Right cardiac atrium (tissue), 5 donors: ENCODE results near the gene CTNS. TPM values are rescaled to one million over a fixed set of nuclear protein-coding genes. Genes with fewer than 3 reads are reported as not detected.

Experiments
- ATAC-seq, 2 donors: fragments of 200-7000 bp; cut with Tn5 transposase; one replicate each; pipeline versions ENCODE4 v1.8.0 to v1.9.1; 2020; ENCODE audit warnings: moderate library complexity in 2 of 2, mild to moderate bottlenecking in 1 of 2
- DNase-seq, 3 donors: peaks; one replicate each; pipeline ENCODE4 v3.0.0-alpha.2; 2020
- H3K27ac ChIP-seq: one replicate; pipeline ENCODE4 v1.5.1; 2013; ENCODE audit warnings: mild to moderate bottlenecking, low read length, control low read depth, moderate library complexity
- H3K27me3 ChIP-seq: one replicate; pipeline ENCODE4 v1.6.1; 2013; ENCODE audit not compliant: control insufficient read depth, insufficient read depth
- H3K4me1 ChIP-seq: one replicate; pipeline ENCODE4 v1.6.1; 2013; ENCODE audit warnings: low read length; ENCODE audit not compliant: control insufficient read depth, insufficient read depth
- H3K4me3 ChIP-seq: one replicate; pipeline ENCODE4 v1.5.1; 2013; ENCODE audit warnings: low read length, control low read depth
- H3K9me3 ChIP-seq: one replicate; pipeline ENCODE4 v1.6.1; 2013; ENCODE audit warnings: low read length; ENCODE audit not compliant: control insufficient read depth
- WGBS: extraction: QIAGEN DNeasy Blood & Tissue Kit; methylation state at CpG from one replicate; pipeline ENCODE4 v1.1.7; 2013; 5-methylcytosine and 5-hydroxymethylcytosine counted together
- intact Hi-C, 4 donors: fragments of 100-400 bp; cut with DNase I; formaldehyde crosslinking; loops; one replicate each; pipeline versions ENCODE4 v1.11.0 to v1.14.0; 2022 to 2023
- polyA plus RNA-seq: library from polyadenylated mRNA; stranded (reverse); fragments of 200-250 nt; gene quantifications from one replicate; pipeline ENCODE4 v1.2.3, GENCODE V29; 2013
- total RNA-seq, 4 donors: library from RNA; stranded (reverse); fragmentation: NEBNext Ultra II Directional; extraction: Animal tissue kit (Norgen Biotek cat#: 25700); gene quantifications; one replicate each; pipeline ENCODE4 v1.2.1, GENCODE V29; 2021
- donor health status: healthy with polysubstance abuse.
- donor health status: DM: no; HTN: yes; CAD: no.
- donor health status: DM: no; HTN: no; CAD: no.
- donor health status: DM: no; HTN: yes; CAD: no; lungs with severe emphysema.
- donor health status: DM: yes; HTN: yes; CAD: no.

CTNS gene
- total and polyA plus RNA-seq, 5 donors: 7.4 to 10.5 (median 7.9) TPM

GRCh38 chr17:3626831-3627768, 9.5 kb upstream of the CTNS start:
- H3K27ac ChIP-seq: peak overlapping the region; percentile 50
- DNase-seq (no peak), ATAC-seq (no peak)
- H3K27me3 ChIP-seq: no peaks in the 10 kb centered on the region
- intact Hi-C loops: no loop called here
- whole genome bisulfite sequencing: 63% methylated on average over 16 of the region's 16 CpGs
- H3K4me1 ChIP-seq: no peaks in the 10 kb centered on the region
- H3K9me3 ChIP-seq: no peaks in the 10 kb centered on the region
- no peak overlapping the region for H3K4me3 ChIP-seq

GRCh38 chr17:3627769-3628167, 8.8 kb upstream of the CTNS start:
- intact Hi-C loops: no loop called here
- Histone ChIP-seq H3K4me1 (no peaks in the 10 kb centered on the region), H3K27me3 (no peaks in the 10 kb centered on the region), H3K4me3 (no peak overlapping the region), H3K9me3 (no peaks in the 10 kb centered on the region), H3K27ac (no peak overlapping the region)
- ATAC-seq: no peak
- 66% methylated on average over 11 of the region's 11 CpGs for WGBS
- DNase-seq: no peak

- intact Hi-C loops: loop anchor here in 2 of 4 donors (10.0 kb wide), 1 partner anchor 96 kb away; no protein-coding TSS in a partner anchor
- H3K9me3 ChIP-seq: no peaks in the 10 kb centered on the region
- no peak overlapping the region for H3K27ac ChIP-seq
- WGBS: 83% methylated on average over 10 of the region's 10 CpGs
- H3K27me3 ChIP-seq: no peaks in the 10 kb centered on the region
- no peak overlapping the region for H3K4me3 ChIP-seq
- DNase-seq (no peak), ATAC-seq (no peak)
- H3K4me1 ChIP-seq: no peaks in the 10 kb centered on the region
Observed at GRCh38 chr17:3630781-3631180, 5.8 kb upstream of the CTNS start.

GRCh38 chr17:3632287-3632686, 4.3 kb upstream of the CTNS start:
- no peak for DNase-seq
- H3K27me3 ChIP-seq: no peaks in the 10 kb centered on the region
- H3K4me1 ChIP-seq: no peaks in the 10 kb centered on the region
- H3K27ac ChIP-seq: no peak overlapping the region
- ATAC-seq: no peak
- 93% methylated on average over 7 of the region's 7 CpGs for WGBS
- H3K9me3 ChIP-seq: no peaks in the 10 kb centered on the region
- intact Hi-C loops: loop anchor here in 2 of 4 donors (10.0 kb wide), 1 partner anchor 97 kb away; no protein-coding TSS in a partner anchor
- H3K4me3 ChIP-seq: no peak overlapping the region

DNA sequence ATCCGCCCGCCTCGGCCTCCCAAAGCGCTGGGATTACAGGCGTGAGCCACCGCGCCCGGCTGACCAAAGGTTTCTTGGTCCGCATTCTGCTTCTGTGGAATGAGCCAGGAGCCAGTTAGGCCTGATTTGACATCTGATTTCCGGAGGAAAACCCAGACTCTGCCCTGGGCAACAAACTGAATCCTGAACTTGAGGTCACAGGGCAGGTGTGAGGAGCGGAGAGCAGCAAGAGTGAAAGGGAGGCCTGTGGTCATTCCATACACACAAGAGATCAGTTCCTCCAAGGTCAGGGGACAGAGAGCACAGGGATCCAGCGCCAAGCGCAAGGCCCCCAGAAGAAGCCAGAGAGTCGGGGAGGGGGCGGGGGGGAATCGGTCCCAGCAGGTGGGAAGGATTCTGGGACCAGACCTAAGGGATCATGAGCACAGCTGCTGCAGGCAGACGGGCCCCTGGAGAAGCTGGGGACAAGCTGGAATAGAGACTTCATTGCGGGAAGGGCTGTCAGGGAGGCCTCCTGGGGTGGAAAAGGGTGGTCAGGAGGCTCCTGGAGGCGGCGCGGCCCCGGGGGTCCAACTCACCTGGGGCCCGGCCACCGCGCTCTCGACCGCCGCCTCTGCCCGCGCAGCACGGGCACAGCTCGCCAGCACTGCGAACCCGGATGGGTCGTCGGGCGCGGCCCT, 946 bp upstream of the CTNS start:
- 21% methylated on average over 38 of the region's 38 CpGs for whole genome bisulfite sequencing
- H3K27me3 ChIP-seq: no peaks in the 10 kb centered on the region
- peak in 1 of 3 donors; percentile 64 for DNase-seq
- no peaks in the 10 kb centered on the region for H3K9me3 ChIP-seq
- H3K27ac ChIP-seq: peak overlapping the region; percentile 67
- intact Hi-C loops: loop anchor here in 2 of 4 donors (10.0 kb wide), 1 partner anchor 101 kb away; no protein-coding TSS in a partner anchor
- H3K4me1 ChIP-seq: peaks cover 4% of the 10 kb centered on the region
- H3K4me3 ChIP-seq: peak overlapping the region; percentile 79
- no peak for ATAC-seq

DNA sequence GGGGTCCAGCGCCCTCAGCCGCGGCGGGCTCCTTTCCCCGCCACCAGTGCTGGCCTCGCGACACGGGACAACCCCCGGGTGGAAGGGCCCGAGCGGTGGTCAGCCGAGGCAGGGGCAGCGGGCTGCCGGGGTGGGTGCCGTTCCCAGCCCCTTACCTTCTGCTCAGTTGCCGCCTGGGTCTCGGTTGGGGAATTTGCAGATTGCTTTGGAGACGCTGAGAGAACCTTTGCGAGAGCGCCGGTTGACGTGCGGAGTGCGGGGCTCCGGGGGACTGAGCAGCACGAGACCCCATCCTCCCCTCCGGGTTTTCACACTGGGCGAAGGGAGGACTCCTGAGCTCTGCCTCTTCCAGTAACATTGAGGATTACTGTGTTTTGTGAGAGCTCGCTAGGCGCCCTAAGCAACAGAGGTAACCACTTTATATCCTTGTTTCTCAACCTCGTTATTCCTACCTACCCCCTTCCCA, 381 bp downstream of the CTNS start:
- WGBS: under 1% methylated on average over 31 of the region's 31 CpGs
- H3K27me3 ChIP-seq: no peaks in the 10 kb centered on the region
- H3K4me1 ChIP-seq: peaks cover 7% of the 10 kb centered on the region
- peak overlapping the region; percentile 93 for H3K27ac ChIP-seq
- ATAC-seq: no peak
- DNase-seq: no peak
- H3K9me3 ChIP-seq: no peaks in the 10 kb centered on the region
- H3K4me3 ChIP-seq: peak overlapping the region; percentile 79
- intact Hi-C loops: loop anchor here in 2 of 4 donors (10.0 kb wide), 1 partner anchor 102 kb away; no protein-coding TSS in a partner anchor

DNA sequence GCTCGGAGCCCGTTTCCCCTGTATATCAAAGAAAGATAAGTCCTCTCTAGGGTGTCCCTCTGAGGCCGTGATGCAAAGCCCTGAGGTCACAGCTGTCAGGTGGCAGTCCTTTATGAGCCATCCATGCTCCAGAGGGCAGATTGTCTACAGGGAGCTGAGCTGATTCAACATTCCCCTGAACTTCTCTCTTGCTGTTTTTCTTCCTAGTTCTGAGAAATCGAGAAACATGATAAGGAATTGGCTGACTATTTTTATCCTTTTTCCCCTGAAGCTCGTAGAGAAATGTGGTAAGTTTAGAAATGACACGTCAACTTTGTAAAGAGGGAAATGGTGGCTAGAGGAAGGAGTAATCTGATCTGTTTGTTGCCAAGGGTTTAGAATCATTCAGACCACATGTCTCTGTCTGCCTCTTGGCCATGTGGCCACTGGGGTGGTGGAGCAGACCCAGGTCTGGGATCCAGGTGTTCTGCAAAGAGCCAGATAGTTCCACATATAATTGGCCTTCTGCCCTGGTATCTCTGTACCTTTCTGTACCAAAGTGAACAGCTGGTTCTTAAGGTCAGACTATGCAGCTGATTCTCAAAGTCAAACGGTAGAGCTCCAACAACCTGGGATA, 3.5 kb downstream of the CTNS start:
- H3K4me1 ChIP-seq: peaks cover 7% of the 10 kb centered on the region
- peak in 1 of 3 donors; percentile 50 for DNase-seq
- H3K4me3 ChIP-seq: no peak overlapping the region
- no peaks in the 10 kb centered on the region for H3K27me3 ChIP-seq
- peak in 1 of 2 donors; percentile 32 for ATAC-seq
- intact Hi-C loops: loop anchor here in 3 of 4 donors (10.0 kb wide), 2 partner anchors 105 to 595 kb away; no protein-coding TSS in a partner anchor
- no peaks in the 10 kb centered on the region for H3K9me3 ChIP-seq
- 13% methylated on average over 7 of the region's 7 CpGs for WGBS
- H3K27ac ChIP-seq: peak overlapping the region; percentile 72

DNA sequence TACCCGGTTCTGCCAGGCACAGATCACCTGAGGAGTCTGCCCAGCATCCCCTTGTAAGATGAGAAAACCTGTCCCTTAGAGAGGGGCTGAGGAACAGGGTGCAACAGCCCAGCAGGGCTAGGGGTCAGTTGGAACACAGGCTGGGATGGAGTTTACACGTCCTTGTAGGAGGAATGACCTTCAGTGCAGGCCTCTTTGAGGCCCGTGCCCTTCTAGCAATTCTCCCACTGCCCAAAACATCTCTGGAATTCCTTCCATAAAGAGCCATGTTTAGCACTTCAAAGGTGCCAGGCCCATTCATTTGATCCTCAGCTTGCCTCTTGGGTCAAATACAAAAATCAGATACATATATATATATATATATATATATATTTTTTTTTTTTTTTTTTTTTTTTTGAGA, 4.5 kb downstream of the CTNS start:
- peak overlapping the region; percentile 30 for H3K27ac ChIP-seq
- no peaks in the 10 kb centered on the region for H3K9me3 ChIP-seq
- peaks cover 7% of the 10 kb centered on the region for H3K4me1 ChIP-seq
- intact Hi-C loops: loop anchor here in 1 of 4 donors (10.0 kb wide), 1 partner anchor 596 kb away; no protein-coding TSS in a partner anchor
- no peaks in the 10 kb centered on the region for H3K27me3 ChIP-seq
- no peak for ATAC-seq
- DNase-seq: peak in 1 of 3 donors; percentile 13
- H3K4me3 ChIP-seq: no peak overlapping the region
- WGBS: 63% methylated on average over 3 of the region's 3 CpGs

DNA sequence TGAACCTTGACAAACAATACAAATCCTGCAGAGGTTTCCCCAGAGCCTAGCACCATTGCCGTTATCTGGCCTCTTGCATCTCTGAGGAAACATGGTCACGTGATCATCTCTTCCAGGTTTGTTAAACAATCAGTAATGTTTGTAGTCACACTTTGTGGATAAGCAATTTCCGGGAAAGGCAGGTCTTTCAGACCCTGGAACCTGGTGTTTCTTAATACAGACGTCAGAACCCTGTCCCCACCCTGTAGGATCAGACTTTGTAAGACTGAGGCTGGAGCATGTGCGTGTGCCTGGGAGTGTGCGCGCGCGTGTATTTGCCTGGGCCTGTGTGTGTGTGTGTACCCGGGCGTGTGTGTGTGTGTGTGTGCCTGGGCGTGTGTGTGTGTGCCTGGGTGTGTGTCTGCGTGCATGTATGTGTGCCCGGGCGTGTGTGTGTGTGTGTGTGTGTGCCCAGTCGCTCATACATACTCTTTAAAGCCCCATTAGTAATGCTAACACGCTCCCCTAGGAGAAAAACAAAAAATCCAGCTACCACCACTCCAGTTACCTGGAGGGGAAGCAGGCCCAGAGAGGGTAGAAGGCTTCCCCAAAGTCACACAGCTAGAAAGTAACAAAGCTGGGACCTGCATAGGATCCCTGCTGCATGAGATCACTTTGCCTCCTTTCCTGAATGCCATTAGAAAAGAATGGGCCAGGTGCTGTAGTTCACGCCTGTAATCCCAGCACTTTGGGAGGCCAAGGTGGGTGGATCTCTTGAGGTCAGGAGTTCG, 5.3 kb downstream of the CTNS start:
- Histone ChIP-seq H3K9me3 (no peaks in the 10 kb centered on the region), H3K4me1 (peaks cover 7% of the 10 kb centered on the region), H3K27ac (peak overlapping the region; percentile 28), H3K4me3 (no peak overlapping the region), H3K27me3 (no peaks in the 10 kb centered on the region)
- intact Hi-C loops: loop anchor here in 1 of 4 donors (10.0 kb wide), 1 partner anchor 597 kb away; no protein-coding TSS in a partner anchor
- DNase-seq (no peak), ATAC-seq (peak; percentile 22 to 71)
- WGBS: 70% methylated on average over 19 of the region's 19 CpGs

GRCh38 chr17:3643889-3644349, 7.4 kb downstream of the CTNS start:
- no peak for ATAC-seq
- intact Hi-C loops: loop anchor here in 1 of 4 donors (10.0 kb wide), 1 partner anchor 599 kb away; no protein-coding TSS in a partner anchor
- Histone ChIP-seq H3K9me3 (no peaks in the 10 kb centered on the region), H3K27ac (no peak overlapping the region), H3K27me3 (no peaks in the 10 kb centered on the region), H3K4me1 (peaks cover 7% of the 10 kb centered on the region), H3K4me3 (no peak overlapping the region)
- DNase-seq: no peak
- 89% methylated on average over 4 of the region's 4 CpGs for WGBS
